K562 (cell line): Measurements from ENCODE around the gene MYO3A. TPM values are rescaled to one million over a fixed set of nuclear protein-coding genes. Genes with fewer than 3 reads are reported as not detected.

Experiments used
- ATAC-seq: fragments of 200-7000 bp; cut with Tn5 transposase; 3 replicates; pipeline ENCODE4 v1.9.1; 2020; ENCODE audit warnings: moderate library complexity
- BruUV-seq: library from RNA; stranded (reverse); fragments of 400-500 nt; replicated peaks from 2 replicates; lab custom pipeline; 2021; lab: Mats Ljungman, UMichigan
- CTCF ChIA-PET: fragments of 300-600 bp; formaldehyde crosslinking; extraction: SDS; loops from one replicate; lab custom pipeline; 2021; ENCODE audit warnings: low intra/inter-chr PET ratio; lab: Yijun Ruan, JAX
- POLR2A ChIA-PET: fragments of 300-600, 350-650 bp; sonication (Branson Sonifier 250); formaldehyde crosslinking; extraction: SDS; loops from one replicate; lab custom pipeline; 2021; ENCODE audit warnings: antibody characterized with exemption, inconsistent platforms; lab: Yijun Ruan, JAX
- DNase-seq, 4 experiments: peaks; one replicate each; pipeline versions ENCODE4 v3.0.0 to v3.0.0-alpha.2; 2011 to 2018; ENCODE audit warnings: low spot score in 3 of 4, mixed read lengths in 3 of 4; ENCODE audit errors: extremely low read depth in 1 of 4
- FAIRE-seq: peaks from 2 replicates; lab custom pipeline; 2011; peaks lifted over from hg19 to GRCh38; lab: Jason Lieb, UNC
- H2AFZ ChIP-seq: 2 replicates; pipeline ENCODE4 v1.6.0; 2011; ENCODE audit warnings: low read depth, low read length, control low read depth, inconsistent platforms
- H3K27ac ChIP-seq: fragments of 200-600 bp; 3 replicates; pipeline ENCODE4 v1.8.0; 2011; ENCODE audit warnings: low read depth, mild to moderate bottlenecking, control low read depth, inconsistent platforms, low read length, moderate library complexity, mixed read lengths; ENCODE audit errors: extremely low read depth
- H3K27me3 ChIP-seq, 2 experiments: fragments of 300-600 bp in 1 of 2; 2 replicates in 1 of 2; 3 replicates in 1 of 2; pipeline versions ENCODE4 v1.6.0 to v1.8.0; 2011; ENCODE audit warnings: inconsistent platforms in 2 of 2, low read length in 2 of 2, mild to moderate bottlenecking in 1 of 2, mixed read lengths in 1 of 2, moderate library complexity in 1 of 2; ENCODE audit not compliant: control insufficient read depth in 2 of 2, insufficient read depth in 2 of 2
- H3K36me3 ChIP-seq: fragments of 300-600 bp; 3 replicates; pipeline ENCODE4 v1.8.0; 2011; ENCODE audit warnings: mild to moderate bottlenecking, low read length, inconsistent platforms; ENCODE audit not compliant: control insufficient read depth, insufficient read depth
- H3K4me1 ChIP-seq, 2 experiments: fragments of 200-600 bp in 1 of 2; replicated peaks in 1 of 2; 2 replicates in 1 of 2; 3 replicates in 1 of 2; pipeline versions ENCODE4 v1.5.1 to v1.8.0; 2011; ENCODE audit warnings: inconsistent platforms in 2 of 2, low read length in 2 of 2, mild to moderate bottlenecking in 1 of 2, mixed read lengths in 1 of 2, moderate library complexity in 1 of 2; ENCODE audit not compliant: control insufficient read depth in 2 of 2, insufficient read depth in 2 of 2
- H3K4me2 ChIP-seq: 2 replicates; pipeline ENCODE4 v1.6.1; 2011; ENCODE audit warnings: low read length, control low read depth, inconsistent platforms, mixed read lengths; ENCODE audit not compliant: insufficient read depth
- H3K4me3 ChIP-seq: fragments of 200-600 bp; sonication (generic), shearing (Covaris generic); 2 replicates; pipeline ENCODE4 v1.5.1; 2016; ENCODE audit warnings: control low read depth, inconsistent platforms
- H3K79me2 ChIP-seq: fragments of 200-600 bp; 3 replicates; pipeline ENCODE4 v1.8.0; 2011; ENCODE audit warnings: low read length, inconsistent platforms; ENCODE audit not compliant: control insufficient read depth, insufficient read depth
- H3K9ac ChIP-seq, 2 experiments: 2 replicates each; pipeline versions ENCODE4 v1.6.0 to v1.6.1; 2011; ENCODE audit warnings: low read depth in 2 of 2, low read length in 2 of 2, control low read depth in 1 of 2, inconsistent platforms in 1 of 2, mild to moderate bottlenecking in 1 of 2, mixed read lengths in 1 of 2; ENCODE audit not compliant: insufficient read depth in 1 of 2
- H3K9me1 ChIP-seq: one replicate; pipeline ENCODE4 v1.6.0; 2011; ENCODE audit warnings: inconsistent platforms, mild to moderate bottlenecking, low read length, moderate library complexity; ENCODE audit not compliant: control insufficient read depth, insufficient read depth
- H3K9me3 ChIP-seq: replicated peaks from 2 replicates; pipeline ENCODE4 v1.5.1; 2011; ENCODE audit warnings: low read depth, low read length, inconsistent platforms; ENCODE audit not compliant: control insufficient read depth, insufficient read depth
- H4K20me1 ChIP-seq: replicated peaks from 2 replicates; pipeline ENCODE4 v1.6.1; 2011; ENCODE audit warnings: low read length, inconsistent platforms, mixed read lengths; ENCODE audit not compliant: control insufficient read depth, insufficient read depth
- GTF2A2 ChIP-seq: IDR thresholded peaks from 2 replicates; pipeline ENCODE4 v1.6.1; 2016; ENCODE audit warnings: mild to moderate bottlenecking, missing genetic modification characterization, missing compliant biosample characterization
- HNRNPH1 ChIP-seq: fragments of 200-400 bp; formaldehyde crosslinking; optimal IDR thresholded peaks from 2 replicates; pipeline ENCODE3; 2017; ENCODE audit warnings: low read depth, mild to moderate bottlenecking, low read length, moderate library complexity
- KDM2B ChIP-seq: fragments of 250-450 bp; sonication (Bioruptor Pico); IDR thresholded peaks from 2 replicates; pipeline ENCODE4 v1.8.0; 2021; ENCODE audit warnings: mild to moderate bottlenecking, moderate library complexity
- MAFF ChIP-seq: IDR thresholded peaks from 2 replicates; pipeline ENCODE4 v1.6.1; 2012; ENCODE audit warnings: low read length, improper control_type of control experiment
- MCM7 ChIP-seq, 2 experiments: fragments of 450-650 bp; IDR thresholded peaks; 2 replicates each; pipeline ENCODE4 v1.6.1; 2016 to 2018
- MYBL2 ChIP-seq, 2 experiments: fragments of 450-650 bp in 1 of 2; sonication (generic) in 1 of 2; formaldehyde crosslinking in 1 of 2; IDR thresholded peaks; 2 replicates each; pipeline versions ENCODE4 v1.6.1 to v1.8.1; 2017 to 2022; ENCODE audit warnings: borderline replicate concordance in 1 of 2, inconsistent platforms in 1 of 2, low read depth in 1 of 2, mild to moderate bottlenecking in 1 of 2, missing genetic modification reagents in 1 of 2, moderate library complexity in 1 of 2
- NFATC3 ChIP-seq: fragments of 450-650 bp; IDR thresholded peaks from 2 replicates; pipeline ENCODE4 v1.6.1; 2017; ENCODE audit warnings: mild to moderate bottlenecking
- PHF21A ChIP-seq: fragments of 450-650 bp; IDR thresholded peaks from 2 replicates; pipeline ENCODE4 v1.6.1; 2017; ENCODE audit warnings: low read depth, borderline replicate concordance
- PTTG1 ChIP-seq: fragments of 450-650 bp; IDR thresholded peaks from 2 replicates; pipeline ENCODE4 v1.6.1; 2016; ENCODE audit warnings: low read depth, mild to moderate bottlenecking, missing genetic modification characterization, missing compliant biosample characterization
- SLC30A9 ChIP-seq: fragments of 250-450 bp; sonication (Bioruptor Pico); IDR thresholded peaks from 2 replicates; pipeline ENCODE4 v1.8.0; 2022; ENCODE audit warnings: mild to moderate bottlenecking, moderate library complexity
- SNAPC5 ChIP-seq: fragments of 250-450 bp; sonication (Bioruptor Pico); IDR thresholded peaks from 2 replicates; pipeline ENCODE4 v1.8.0; 2021; ENCODE audit warnings: moderate library complexity, mild to moderate bottlenecking, inconsistent platforms
- TAF7 ChIP-seq: fragments of 450-650 bp; IDR thresholded peaks from 2 replicates; pipeline ENCODE4 v1.6.1; 2016; ENCODE audit warnings: missing genetic modification characterization, missing compliant biosample characterization
- ZNF511 ChIP-seq: sonication (generic); formaldehyde crosslinking; IDR thresholded peaks from 2 replicates; pipeline ENCODE4 v1.8.0; 2022; ENCODE audit warnings: mild to moderate bottlenecking, missing genetic modification reagents
- ZNF589 ChIP-seq: fragments of 200-800 bp; sonication (Bioruptor generic); IDR thresholded peaks from 2 replicates; pipeline ENCODE4 v1.6.1; 2016; ENCODE audit warnings: low read depth, missing genetic modification characterization, missing compliant biosample characterization
- WGBS: fragments of 100-300 bp; shearing (Covaris generic); methylation state at CpG from one replicate; pipeline ENCODE4 v1.1.6; 2016; ENCODE audit warnings: low coverage, mixed read lengths; ENCODE audit not compliant: insufficient coverage; ENCODE audit errors: missing lambda C conversion rate; 5-methylcytosine and 5-hydroxymethylcytosine counted together
- in situ Hi-C: fragments of 300-500 bp; cut with MboI; formaldehyde crosslinking; loops from 4 replicates; pipeline ENCODE4 v1.15.0; 2018; ENCODE audit warnings: inconsistent platforms, mixed read lengths
- intact Hi-C: fragments of 100-400 bp; cut with micrococcal nuclease; formaldehyde crosslinking; loops from 2 replicates; pipeline ENCODE4 v1.14.2; 2022
- polyA plus RNA-seq, 8 experiments: library from polyadenylated mRNA; depleted of rRNA in 4 of 8; stranded (reverse) in 5 of 8; unstranded in 3 of 8; fragments of >200 nt; fragmentation: Nextera tagmentation in 2 of 8; fragmentation: Illumina TruSeq in 1 of 8; extraction: Ambion mirVana in 2 of 8; extraction: Trizol in 1 of 8; gene quantifications; 2 replicates each; pipeline versions ENCODE4 v1.2.1 to v1.2.3, GENCODE V29; 2011 to 2014; ENCODE audit warnings: inconsistent platforms in 1 of 8, missing spikeins in 1 of 8
- total RNA-seq, 7 experiments: library from RNA; depleted of rRNA in 6 of 7; stranded (reverse); fragments of >200 nt in 6 of 7; fragmentation: Illumina TruSeq in 2 of 7; extraction: Trizol in 2 of 7; gene quantifications; 2 replicates each; pipeline versions ENCODE4 v1.2.1 to v1.2.3, GENCODE V29; 2011 to 2021; ENCODE audit warnings: low replicate concordance in 1 of 7
- TF ChIP-seq, protein P1 (sequence below): sonication (generic); formaldehyde crosslinking; IDR thresholded peaks from 2 replicates; pipeline ENCODE4 v1.8.1; 2023; ENCODE audit warnings: mild to moderate bottlenecking, missing genetic modification reagents
- TF ChIP-seq, protein P2 (sequence below): fragments of 450-650 bp; IDR thresholded peaks from 2 replicates; pipeline ENCODE4 v1.6.1; 2017; ENCODE audit warnings: antibody characterized with exemption, mild to moderate bottlenecking

MYO3A gene
- total and polyA plus RNA-seq, 9 of the 15 experiments (the other 6 are each of a cell fraction or from before 2014, with no cell fraction given) = not detected

GRCh38 chr10:26205223-26205622, 271.2 kb downstream of the MYO3A start:
- in situ Hi-C loops = no loop called here
- CTCF ChIA-PET = no interaction called here
- no peak for TF ChIP-seq HNRNPH1
- no peak for TF ChIP-seq SNAPC5 (CRISPR knock-in tag)
- TF ChIP-seq MYBL2 (IDR thresholded peaks at IDR 0.05; ENCODE audit: low read depth) = no peak
- no peak for TF ChIP-seq MYBL2 (CRISPR knock-in tag; IDR thresholded peaks at IDR 0.05; ENCODE audit: borderline replicate concordance)
- TF ChIP-seq, protein P1, sequence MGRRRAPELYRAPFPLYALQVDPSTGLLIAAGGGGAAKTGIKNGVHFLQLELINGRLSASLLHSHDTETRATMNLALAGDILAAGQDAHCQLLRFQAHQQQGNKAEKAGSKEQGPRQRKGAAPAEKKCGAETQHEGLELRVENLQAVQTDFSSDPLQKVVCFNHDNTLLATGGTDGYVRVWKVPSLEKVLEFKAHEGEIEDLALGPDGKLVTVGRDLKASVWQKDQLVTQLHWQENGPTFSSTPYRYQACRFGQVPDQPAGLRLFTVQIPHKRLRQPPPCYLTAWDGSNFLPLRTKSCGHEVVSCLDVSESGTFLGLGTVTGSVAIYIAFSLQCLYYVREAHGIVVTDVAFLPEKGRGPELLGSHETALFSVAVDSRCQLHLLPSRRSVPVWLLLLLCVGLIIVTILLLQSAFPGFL (CRISPR knock-in tag) = no peak
- no peak for TF ChIP-seq KDM2B (CRISPR knock-in tag)
- no peak for TF ChIP-seq ZNF589 (CRISPR knock-in tag)
- TF ChIP-seq TAF7 (tag) = no peak
- TF ChIP-seq NFATC3 = no peak
- TF ChIP-seq MCM7 (IDR thresholded peaks at IDR 0.05) = no peak
- no peak for TF ChIP-seq GTF2A2 (tag)
- TF ChIP-seq, protein P2, sequence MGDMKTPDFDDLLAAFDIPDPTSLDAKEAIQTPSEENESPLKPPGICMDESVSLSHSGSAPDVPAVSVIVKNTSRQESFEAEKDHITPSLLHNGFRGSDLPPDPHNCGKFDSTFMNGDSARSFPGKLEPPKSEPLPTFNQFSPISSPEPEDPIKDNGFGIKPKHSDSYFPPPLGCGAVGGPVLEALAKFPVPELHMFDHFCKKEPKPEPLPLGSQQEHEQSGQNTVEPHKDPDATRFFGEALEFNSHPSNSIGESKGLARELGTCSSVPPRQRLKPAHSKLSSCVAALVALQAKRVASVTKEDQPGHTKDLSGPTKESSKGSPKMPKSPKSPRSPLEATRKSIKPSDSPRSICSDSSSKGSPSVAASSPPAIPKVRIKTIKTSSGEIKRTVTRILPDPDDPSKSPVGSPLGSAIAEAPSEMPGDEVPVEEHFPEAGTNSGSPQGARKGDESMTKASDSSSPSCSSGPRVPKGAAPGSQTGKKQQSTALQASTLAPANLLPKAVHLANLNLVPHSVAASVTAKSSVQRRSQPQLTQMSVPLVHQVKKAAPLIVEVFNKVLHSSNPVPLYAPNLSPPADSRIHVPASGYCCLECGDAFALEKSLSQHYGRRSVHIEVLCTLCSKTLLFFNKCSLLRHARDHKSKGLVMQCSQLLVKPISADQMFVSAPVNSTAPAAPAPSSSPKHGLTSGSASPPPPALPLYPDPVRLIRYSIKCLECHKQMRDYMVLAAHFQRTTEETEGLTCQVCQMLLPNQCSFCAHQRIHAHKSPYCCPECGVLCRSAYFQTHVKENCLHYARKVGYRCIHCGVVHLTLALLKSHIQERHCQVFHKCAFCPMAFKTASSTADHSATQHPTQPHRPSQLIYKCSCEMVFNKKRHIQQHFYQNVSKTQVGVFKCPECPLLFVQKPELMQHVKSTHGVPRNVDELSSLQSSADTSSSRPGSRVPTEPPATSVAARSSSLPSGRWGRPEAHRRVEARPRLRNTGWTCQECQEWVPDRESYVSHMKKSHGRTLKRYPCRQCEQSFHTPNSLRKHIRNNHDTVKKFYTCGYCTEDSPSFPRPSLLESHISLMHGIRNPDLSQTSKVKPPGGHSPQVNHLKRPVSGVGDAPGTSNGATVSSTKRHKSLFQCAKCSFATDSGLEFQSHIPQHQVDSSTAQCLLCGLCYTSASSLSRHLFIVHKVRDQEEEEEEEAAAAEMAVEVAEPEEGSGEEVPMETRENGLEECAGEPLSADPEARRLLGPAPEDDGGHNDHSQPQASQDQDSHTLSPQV = no peak
- TF ChIP-seq SLC30A9 (CRISPR knock-in tag) = no peak
- no peak for TF ChIP-seq PTTG1 (tag)
- TF ChIP-seq MAFF = no peak
- TF ChIP-seq ZNF511 (CRISPR knock-in tag) = no peak
- TF ChIP-seq PHF21A = no peak

More at GRCh38 chr10:26205223-26205622, 271.2 kb downstream of the MYO3A start:
- Histone ChIP-seq H3K27me3 (no peaks in the 10 kb centered on the region), H3K4me1 (no peaks in the 10 kb centered on the region), H3K79me2 (no peaks in the 10 kb centered on the region), H3K9me1 (no peaks in the 10 kb centered on the region), H3K36me3 (no peaks in the 10 kb centered on the region), H3K9ac (no peak overlapping the region), H4K20me1 (no peaks in the 10 kb centered on the region), H3K4me3 (no peak overlapping the region), H3K9me3 (no peaks in the 10 kb centered on the region), H3K4me2 (no peak overlapping the region), H3K27ac (no peak overlapping the region), H2AFZ (no peak overlapping the region)
- WGBS = 0% methylated on average over 2 of the region's 2 CpGs
- intact Hi-C loops = no loop called here
- POLR2A ChIA-PET = no interaction called here
- no peak for DNase-seq
- ATAC-seq = no peak
- BruUV-seq = no TSS peak
- no peak for FAIRE-seq
